ENCODE results near the gene UEVLD. TPM values are rescaled to one million over a fixed set of nuclear protein-coding genes. Genes with fewer than 3 reads are reported as not detected.

Gene UEVLD
- total RNA-seq, 1 experiment from 2014 or later = 26.7 TPM

DNA sequence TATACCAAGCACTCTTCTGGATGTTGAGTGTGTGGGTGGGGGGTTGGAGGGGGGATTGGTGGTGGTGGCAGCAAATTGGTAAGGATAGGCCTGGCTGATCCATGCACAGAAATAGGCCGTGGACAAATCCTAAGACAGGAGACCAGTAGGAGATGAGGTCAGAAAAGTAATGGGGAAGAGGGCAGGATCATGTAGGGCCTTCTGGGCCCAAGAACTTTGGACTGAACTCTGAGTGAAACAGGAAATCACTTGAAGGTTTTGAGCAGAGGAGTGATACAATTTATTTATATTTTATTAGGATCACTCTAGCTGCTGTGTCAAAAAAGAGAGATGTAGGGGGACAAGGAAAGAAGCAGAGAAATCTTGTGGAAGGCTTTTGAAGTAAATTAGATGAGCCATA lies 90.5 kb downstream of the UEVLD start:
- Histone ChIP-seq H3K4me1 (ENCODE audit: control insufficient read depth, insufficient read depth, low read length) (no peaks in the 10 kb centered on the region), H3K27ac (ENCODE audit: low read length) (no peak overlapping the region), H3K4me3 (ENCODE audit: low read depth in 2 of 2, low read length in 2 of 2) (no peak overlapping the region), H3K27me3 (ENCODE audit: control insufficient read depth, insufficient read depth, low read length) (no peaks in the 10 kb centered on the region), H3K36me3 (ENCODE audit: control insufficient read depth, insufficient read depth, low read length) (peaks cover 5% of the 10 kb centered on the region; the same call in 1 of the 2 replicates), H3K9me3 (ENCODE audit: control insufficient read depth, insufficient read depth, low read depth, low read length) (no peaks in the 10 kb centered on the region)
- ChIA-PET POLR2A (no interaction called here), CTCF (no interaction called here)
- TF ChIP-seq, protein P1, sequence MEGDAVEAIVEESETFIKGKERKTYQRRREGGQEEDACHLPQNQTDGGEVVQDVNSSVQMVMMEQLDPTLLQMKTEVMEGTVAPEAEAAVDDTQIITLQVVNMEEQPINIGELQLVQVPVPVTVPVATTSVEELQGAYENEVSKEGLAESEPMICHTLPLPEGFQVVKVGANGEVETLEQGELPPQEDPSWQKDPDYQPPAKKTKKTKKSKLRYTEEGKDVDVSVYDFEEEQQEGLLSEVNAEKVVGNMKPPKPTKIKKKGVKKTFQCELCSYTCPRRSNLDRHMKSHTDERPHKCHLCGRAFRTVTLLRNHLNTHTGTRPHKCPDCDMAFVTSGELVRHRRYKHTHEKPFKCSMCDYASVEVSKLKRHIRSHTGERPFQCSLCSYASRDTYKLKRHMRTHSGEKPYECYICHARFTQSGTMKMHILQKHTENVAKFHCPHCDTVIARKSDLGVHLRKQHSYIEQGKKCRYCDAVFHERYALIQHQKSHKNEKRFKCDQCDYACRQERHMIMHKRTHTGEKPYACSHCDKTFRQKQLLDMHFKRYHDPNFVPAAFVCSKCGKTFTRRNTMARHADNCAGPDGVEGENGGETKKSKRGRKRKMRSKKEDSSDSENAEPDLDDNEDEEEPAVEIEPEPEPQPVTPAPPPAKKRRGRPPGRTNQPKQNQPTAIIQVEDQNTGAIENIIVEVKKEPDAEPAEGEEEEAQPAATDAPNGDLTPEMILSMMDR (IDR thresholded peaks at IDR 0.05) = no peak
- TF ChIP-seq SIN3A (IDR thresholded peaks at IDR 0.05; ENCODE audit: borderline replicate concordance, insufficient read depth, low read depth, low read length) = no peak
- TF ChIP-seq TCF7L2 (IDR thresholded peaks at IDR 0.05; ENCODE audit: low read depth, low read length) = no peak
- TF ChIP-seq, protein P2, sequence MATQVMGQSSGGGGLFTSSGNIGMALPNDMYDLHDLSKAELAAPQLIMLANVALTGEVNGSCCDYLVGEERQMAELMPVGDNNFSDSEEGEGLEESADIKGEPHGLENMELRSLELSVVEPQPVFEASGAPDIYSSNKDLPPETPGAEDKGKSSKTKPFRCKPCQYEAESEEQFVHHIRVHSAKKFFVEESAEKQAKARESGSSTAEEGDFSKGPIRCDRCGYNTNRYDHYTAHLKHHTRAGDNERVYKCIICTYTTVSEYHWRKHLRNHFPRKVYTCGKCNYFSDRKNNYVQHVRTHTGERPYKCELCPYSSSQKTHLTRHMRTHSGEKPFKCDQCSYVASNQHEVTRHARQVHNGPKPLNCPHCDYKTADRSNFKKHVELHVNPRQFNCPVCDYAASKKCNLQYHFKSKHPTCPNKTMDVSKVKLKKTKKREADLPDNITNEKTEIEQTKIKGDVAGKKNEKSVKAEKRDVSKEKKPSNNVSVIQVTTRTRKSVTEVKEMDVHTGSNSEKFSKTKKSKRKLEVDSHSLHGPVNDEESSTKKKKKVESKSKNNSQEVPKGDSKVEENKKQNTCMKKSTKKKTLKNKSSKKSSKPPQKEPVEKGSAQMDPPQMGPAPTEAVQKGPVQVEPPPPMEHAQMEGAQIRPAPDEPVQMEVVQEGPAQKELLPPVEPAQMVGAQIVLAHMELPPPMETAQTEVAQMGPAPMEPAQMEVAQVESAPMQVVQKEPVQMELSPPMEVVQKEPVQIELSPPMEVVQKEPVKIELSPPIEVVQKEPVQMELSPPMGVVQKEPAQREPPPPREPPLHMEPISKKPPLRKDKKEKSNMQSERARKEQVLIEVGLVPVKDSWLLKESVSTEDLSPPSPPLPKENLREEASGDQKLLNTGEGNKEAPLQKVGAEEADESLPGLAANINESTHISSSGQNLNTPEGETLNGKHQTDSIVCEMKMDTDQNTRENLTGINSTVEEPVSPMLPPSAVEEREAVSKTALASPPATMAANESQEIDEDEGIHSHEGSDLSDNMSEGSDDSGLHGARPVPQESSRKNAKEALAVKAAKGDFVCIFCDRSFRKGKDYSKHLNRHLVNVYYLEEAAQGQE (IDR thresholded peaks at IDR 0.05; ENCODE audit: insufficient read depth in 1 of 2, low read depth in 2 of 2, low read length in 1 of 2) = no peak
- TF ChIP-seq POLR2AphosphoS5 (IDR thresholded peaks at IDR 0.05; ENCODE audit: low read depth, low read length) = no peak
- intact Hi-C loops (cut with micrococcal nuclease; ENCODE audit: unreplicated experiment) (no loop called here), in situ Hi-C loops (cut with HindIII; ENCODE audit: low pct_unique_long_range_greater_than_20kb, low sequenced_read_pairs) (no loop called here)
- ATAC-seq (no peak), DNase-seq (ENCODE audit: low read depth, low spot score) (no peak)
- no TSS peak for BruUV-seq (replicated peaks)

DNA sequence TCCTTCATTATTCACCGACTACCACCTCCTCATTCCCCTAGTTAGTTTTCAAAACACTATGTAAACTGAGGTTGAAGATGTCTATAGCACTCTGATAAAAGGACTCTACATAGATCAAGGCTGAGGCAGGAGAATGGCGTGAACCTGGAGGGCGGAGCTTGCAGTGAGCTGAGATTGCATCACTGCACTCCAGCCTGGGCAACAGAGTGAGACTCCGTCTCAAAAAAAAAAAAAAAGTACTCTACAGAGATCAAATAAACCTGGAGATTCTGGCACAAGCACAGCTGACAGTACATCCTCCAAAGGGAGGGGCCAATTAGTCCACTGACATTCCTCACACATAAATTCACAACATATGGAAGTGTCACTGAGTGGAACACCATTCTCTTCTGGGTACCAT lies 92.8 kb downstream of the UEVLD start:
- ChIA-PET CTCF (no interaction called here), POLR2A (no interaction called here)
- Histone ChIP-seq H3K4me1 (ENCODE audit: control insufficient read depth, insufficient read depth, low read length) (no peaks in the 10 kb centered on the region), H3K9me3 (ENCODE audit: control insufficient read depth, insufficient read depth, low read depth, low read length) (no peaks in the 10 kb centered on the region), H3K27ac (ENCODE audit: low read length) (no peak overlapping the region), H3K36me3 (ENCODE audit: control insufficient read depth, insufficient read depth, low read length) (0 out of 2 replicates have a peak, but pooled peaks cover 2% of the 10 kb centered on the region), H3K4me3 (ENCODE audit: low read depth in 2 of 2, low read length in 2 of 2) (no peak overlapping the region), H3K27me3 (ENCODE audit: control insufficient read depth, insufficient read depth, low read length) (no peaks in the 10 kb centered on the region)
- intact Hi-C loops (cut with micrococcal nuclease; ENCODE audit: unreplicated experiment) = no loop called here
- no TSS peak for BruUV-seq (replicated peaks)
- in situ Hi-C loops (cut with HindIII; ENCODE audit: low pct_unique_long_range_greater_than_20kb, low sequenced_read_pairs) = no loop called here
- TF ChIP-seq, protein P1 (IDR thresholded peaks at IDR 0.05) = no peak
- TF ChIP-seq, protein P2 (IDR thresholded peaks at IDR 0.05; ENCODE audit: insufficient read depth in 1 of 2, low read depth in 2 of 2, low read length in 1 of 2) = no peak
- no peak for TF ChIP-seq SIN3A (IDR thresholded peaks at IDR 0.05; ENCODE audit: borderline replicate concordance, insufficient read depth, low read depth, low read length)
- DNase-seq (ENCODE audit: low read depth, low spot score) (no peak), ATAC-seq (no peak)

Measured in Panc1 (cell line).